HL-60 (cell line): ENCODE measurements around the gene MERTK.

Experiments used
- DNase-seq, 2 experiments: peaks; one replicate each; pipeline ENCODE4 v3.0.0-alpha.2; 2010 to 2020; ENCODE audit warnings: low read depth in 1 of 2, low spot score in 1 of 2
- H3K27ac ChIP-seq: fragments of 250-450 bp; sonication (Bioruptor Pico); replicated peaks from 2 replicates; pipeline ENCODE4 v1.5.1; 2020; ENCODE audit warnings: mild to moderate bottlenecking, moderate library complexity
- H3K27me3 ChIP-seq: fragments of 250-450 bp; sonication (Bioruptor Pico); 2 replicates; pipeline ENCODE4 v1.5.1; 2021; ENCODE audit warnings: mild to moderate bottlenecking, moderate library complexity; ENCODE audit not compliant: insufficient read depth, poor library complexity, severe bottlenecking
- H3K4me3 ChIP-seq: replicated peaks from 2 replicates; pipeline ENCODE4 v1.5.1; 2011; ENCODE audit warnings: mild to moderate bottlenecking, control low read depth, low read length; ENCODE audit not compliant: insufficient read depth
- GABPA ChIP-seq: IDR thresholded peaks from 2 replicates; pipeline ENCODE4 v1.6.1; 2012; ENCODE audit warnings: low read depth
- POLR2AphosphoS5 ChIP-seq: IDR thresholded peaks from 2 replicates; pipeline ENCODE4 v1.6.1; 2012; ENCODE audit warnings: low read depth
- SPI1 ChIP-seq: IDR thresholded peaks from 2 replicates; pipeline ENCODE4 v1.6.1; 2012; ENCODE audit warnings: low read depth, mild to moderate bottlenecking, borderline replicate concordance
- TF ChIP-seq, protein P1 (sequence below): IDR thresholded peaks from one replicate; pipeline ENCODE4 v1.5.1; 2011; ENCODE audit warnings: low read length, control low read depth, inconsistent platforms; ENCODE audit not compliant: insufficient read depth
- TF ChIP-seq, protein P2 (sequence below): IDR thresholded peaks from 2 replicates; pipeline ENCODE4 v1.6.1; 2012; ENCODE audit warnings: low read depth; ENCODE audit not compliant: insufficient replicate concordance

The MERTK gene

DNA sequence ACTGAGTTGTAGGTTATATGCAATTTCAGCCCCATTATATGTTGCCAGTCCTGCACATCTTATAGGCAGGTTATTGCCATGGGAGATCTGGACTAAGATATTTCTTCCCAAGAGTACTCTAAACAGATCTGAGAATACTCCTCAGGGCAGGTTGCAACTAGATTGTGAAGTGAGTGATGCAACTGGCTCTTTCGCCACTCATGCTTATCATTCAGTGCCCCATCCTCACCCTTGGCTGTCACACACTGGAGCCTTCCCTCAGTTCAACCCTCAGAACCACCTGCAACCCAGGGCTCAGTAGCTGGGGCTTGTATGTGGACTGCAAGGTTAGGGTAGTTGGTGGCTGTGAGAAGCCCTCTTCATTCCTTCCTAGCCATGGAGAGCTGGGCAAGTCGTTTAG lies 14.1 kb downstream of the MERTK start:
- Histone ChIP-seq H3K4me3 (no peak overlapping the region), H3K27ac (no peak overlapping the region), H3K27me3 (no peaks in the 10 kb centered on the region)
- TF ChIP-seq, protein P1, sequence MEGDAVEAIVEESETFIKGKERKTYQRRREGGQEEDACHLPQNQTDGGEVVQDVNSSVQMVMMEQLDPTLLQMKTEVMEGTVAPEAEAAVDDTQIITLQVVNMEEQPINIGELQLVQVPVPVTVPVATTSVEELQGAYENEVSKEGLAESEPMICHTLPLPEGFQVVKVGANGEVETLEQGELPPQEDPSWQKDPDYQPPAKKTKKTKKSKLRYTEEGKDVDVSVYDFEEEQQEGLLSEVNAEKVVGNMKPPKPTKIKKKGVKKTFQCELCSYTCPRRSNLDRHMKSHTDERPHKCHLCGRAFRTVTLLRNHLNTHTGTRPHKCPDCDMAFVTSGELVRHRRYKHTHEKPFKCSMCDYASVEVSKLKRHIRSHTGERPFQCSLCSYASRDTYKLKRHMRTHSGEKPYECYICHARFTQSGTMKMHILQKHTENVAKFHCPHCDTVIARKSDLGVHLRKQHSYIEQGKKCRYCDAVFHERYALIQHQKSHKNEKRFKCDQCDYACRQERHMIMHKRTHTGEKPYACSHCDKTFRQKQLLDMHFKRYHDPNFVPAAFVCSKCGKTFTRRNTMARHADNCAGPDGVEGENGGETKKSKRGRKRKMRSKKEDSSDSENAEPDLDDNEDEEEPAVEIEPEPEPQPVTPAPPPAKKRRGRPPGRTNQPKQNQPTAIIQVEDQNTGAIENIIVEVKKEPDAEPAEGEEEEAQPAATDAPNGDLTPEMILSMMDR = no peak
- TF ChIP-seq, protein P2, sequence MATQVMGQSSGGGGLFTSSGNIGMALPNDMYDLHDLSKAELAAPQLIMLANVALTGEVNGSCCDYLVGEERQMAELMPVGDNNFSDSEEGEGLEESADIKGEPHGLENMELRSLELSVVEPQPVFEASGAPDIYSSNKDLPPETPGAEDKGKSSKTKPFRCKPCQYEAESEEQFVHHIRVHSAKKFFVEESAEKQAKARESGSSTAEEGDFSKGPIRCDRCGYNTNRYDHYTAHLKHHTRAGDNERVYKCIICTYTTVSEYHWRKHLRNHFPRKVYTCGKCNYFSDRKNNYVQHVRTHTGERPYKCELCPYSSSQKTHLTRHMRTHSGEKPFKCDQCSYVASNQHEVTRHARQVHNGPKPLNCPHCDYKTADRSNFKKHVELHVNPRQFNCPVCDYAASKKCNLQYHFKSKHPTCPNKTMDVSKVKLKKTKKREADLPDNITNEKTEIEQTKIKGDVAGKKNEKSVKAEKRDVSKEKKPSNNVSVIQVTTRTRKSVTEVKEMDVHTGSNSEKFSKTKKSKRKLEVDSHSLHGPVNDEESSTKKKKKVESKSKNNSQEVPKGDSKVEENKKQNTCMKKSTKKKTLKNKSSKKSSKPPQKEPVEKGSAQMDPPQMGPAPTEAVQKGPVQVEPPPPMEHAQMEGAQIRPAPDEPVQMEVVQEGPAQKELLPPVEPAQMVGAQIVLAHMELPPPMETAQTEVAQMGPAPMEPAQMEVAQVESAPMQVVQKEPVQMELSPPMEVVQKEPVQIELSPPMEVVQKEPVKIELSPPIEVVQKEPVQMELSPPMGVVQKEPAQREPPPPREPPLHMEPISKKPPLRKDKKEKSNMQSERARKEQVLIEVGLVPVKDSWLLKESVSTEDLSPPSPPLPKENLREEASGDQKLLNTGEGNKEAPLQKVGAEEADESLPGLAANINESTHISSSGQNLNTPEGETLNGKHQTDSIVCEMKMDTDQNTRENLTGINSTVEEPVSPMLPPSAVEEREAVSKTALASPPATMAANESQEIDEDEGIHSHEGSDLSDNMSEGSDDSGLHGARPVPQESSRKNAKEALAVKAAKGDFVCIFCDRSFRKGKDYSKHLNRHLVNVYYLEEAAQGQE = no peak
- TF ChIP-seq SPI1 (no peak), POLR2AphosphoS5 (no peak), GABPA (no peak)
- DNase-seq = peak; percentile 33 to 71

- DNase-seq = no peak
- TF ChIP-seq, protein P2 = no peak
- no peak for TF ChIP-seq POLR2AphosphoS5
- TF ChIP-seq GABPA = no peak
- TF ChIP-seq, protein P1 = no peak
- TF ChIP-seq SPI1 = no peak
- Histone ChIP-seq H3K27ac (no peak overlapping the region), H3K27me3 (no peaks in the 10 kb centered on the region), H3K4me3 (no peak overlapping the region)
These were observed 18.7 kb downstream of the MERTK start for GRCh38 chr2:111917106-111917505.

DNA sequence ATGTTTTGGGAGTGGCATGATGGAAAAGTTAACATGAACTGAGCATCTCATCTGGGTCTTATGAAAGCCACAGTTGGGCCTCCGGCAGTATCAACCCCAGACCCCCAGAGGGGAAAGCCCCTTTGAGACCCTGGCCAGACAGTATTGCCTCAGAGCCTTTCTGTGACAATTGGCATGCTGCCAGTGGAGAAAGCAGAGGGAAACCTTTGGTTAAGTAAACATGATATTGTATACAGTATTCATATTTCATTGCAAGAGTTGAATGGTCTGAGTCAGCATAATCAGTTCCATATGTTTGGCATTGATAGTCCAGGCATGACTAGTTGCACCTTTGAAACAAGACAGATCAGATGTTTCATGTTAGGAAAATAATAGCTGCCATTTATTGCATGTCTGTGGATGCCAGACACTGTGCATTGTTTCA lies 20.0 kb downstream of the MERTK start:
- no peak for TF ChIP-seq POLR2AphosphoS5
- TF ChIP-seq, protein P2 = no peak
- TF ChIP-seq GABPA = no peak
- no peak for TF ChIP-seq SPI1
- TF ChIP-seq, protein P1 = no peak
- no peak overlapping the region for H3K27ac ChIP-seq
- no peak overlapping the region for H3K4me3 ChIP-seq
- no peak for DNase-seq
- no peaks in the 10 kb centered on the region for H3K27me3 ChIP-seq
